ENCODE measurements around the gene ZNF888.

ZNF888 gene

DNA sequence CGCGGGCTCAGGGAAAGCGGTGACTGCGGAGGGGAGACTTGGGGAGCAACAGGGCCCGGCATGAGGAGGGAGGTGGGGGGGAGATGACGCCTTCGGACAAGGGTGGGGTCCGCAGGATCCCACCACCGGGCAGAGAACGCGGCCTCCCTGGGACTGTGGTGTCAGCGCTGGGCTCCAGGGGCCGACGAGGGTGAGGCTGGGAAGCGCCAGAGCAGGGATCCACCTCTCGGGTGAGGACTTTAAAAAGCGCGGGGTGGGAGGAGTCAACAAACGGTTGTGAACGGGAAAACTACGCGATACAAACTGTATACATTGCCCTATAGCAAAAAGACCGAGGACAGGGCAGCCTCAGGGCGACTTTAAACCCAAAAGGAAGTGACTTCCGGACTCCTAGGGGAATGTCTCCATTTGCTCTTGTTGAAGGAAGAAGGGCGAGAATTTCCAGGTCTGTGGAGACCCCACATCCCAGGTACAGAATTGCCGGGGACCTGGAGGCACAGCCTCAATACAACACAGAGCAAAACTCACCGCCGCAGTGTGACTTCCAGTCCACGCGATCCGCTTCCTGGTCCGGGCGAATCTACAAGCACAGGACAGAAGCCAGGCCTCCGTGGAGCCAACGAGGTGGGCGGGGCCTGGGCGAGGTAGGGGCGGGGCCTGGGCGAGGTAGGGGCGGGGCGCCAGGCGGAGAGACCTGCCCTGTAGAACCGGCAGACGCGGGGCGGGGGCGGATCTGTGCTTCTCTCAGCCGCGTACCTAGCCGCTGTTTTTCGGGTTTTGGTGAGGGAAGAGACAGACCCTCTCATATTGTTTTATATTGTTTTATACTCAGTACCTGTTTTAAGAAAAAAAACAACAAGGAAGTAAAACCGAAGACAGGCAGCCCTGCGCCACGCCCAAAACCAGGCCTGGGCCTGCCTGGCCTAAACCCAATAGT, at the start of gene ZNF888:
ZNF888 (minus strand) TSS at position 588 of the 937 bp plus-strand sequence. CDS start 5,555 bp downstream, outside the sequence.
- TF ChIP-seq GATA2 (IDR thresholded peaks at IDR 0.05; ENCODE audit: low read depth, low read length) (no peak), GATA3 (IDR thresholded peaks at IDR 0.05; ENCODE audit: low read depth, low read length) (no peak)

DNA sequence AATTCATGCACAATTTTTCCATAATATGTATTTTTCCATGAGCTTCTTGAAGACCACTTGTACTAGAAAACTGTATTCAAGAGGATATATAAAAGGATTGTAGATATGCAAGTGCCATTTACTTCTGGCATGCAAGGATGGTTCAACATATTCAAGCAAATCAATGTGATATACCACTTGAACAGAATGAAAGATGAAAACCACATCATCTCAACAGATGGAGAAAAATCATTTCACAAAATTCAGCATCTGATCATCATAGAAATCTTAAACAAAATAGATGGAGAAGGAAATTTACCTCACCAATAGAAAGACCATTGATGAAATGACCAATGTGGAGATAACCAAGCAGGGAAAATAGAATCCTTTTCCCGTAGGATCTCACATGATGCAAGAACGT, 44.5 kb upstream of the ZNF888 start:
- no peak for TF ChIP-seq GATA2 (IDR thresholded peaks at IDR 0.05; ENCODE audit: low read depth, low read length)
- no peak for TF ChIP-seq GATA3 (IDR thresholded peaks at IDR 0.05; ENCODE audit: low read depth, low read length)

DNA sequence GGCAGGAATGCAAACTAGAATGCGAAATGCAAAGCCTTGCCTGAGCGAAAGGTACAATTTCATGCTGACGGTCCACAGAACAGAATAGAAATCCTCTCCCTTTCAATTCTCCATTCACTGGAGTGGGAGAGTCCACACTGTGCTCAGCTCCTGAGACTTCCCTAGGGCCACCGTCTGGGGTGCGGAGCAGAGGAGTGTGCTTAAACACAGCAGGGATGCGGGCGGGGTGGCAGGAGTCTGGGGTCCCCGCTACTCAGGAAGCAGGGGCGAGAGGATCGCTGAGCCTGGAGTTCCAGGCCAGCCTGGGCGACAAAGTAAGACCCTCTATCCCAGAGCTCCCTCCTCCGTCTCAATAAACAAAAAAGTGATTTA, 40.0 kb upstream of the ZNF888 start:
- no peak for TF ChIP-seq GATA3 (IDR thresholded peaks at IDR 0.05; ENCODE audit: low read depth, low read length)
- no peak for TF ChIP-seq GATA2 (IDR thresholded peaks at IDR 0.05; ENCODE audit: low read depth, low read length)

DNA sequence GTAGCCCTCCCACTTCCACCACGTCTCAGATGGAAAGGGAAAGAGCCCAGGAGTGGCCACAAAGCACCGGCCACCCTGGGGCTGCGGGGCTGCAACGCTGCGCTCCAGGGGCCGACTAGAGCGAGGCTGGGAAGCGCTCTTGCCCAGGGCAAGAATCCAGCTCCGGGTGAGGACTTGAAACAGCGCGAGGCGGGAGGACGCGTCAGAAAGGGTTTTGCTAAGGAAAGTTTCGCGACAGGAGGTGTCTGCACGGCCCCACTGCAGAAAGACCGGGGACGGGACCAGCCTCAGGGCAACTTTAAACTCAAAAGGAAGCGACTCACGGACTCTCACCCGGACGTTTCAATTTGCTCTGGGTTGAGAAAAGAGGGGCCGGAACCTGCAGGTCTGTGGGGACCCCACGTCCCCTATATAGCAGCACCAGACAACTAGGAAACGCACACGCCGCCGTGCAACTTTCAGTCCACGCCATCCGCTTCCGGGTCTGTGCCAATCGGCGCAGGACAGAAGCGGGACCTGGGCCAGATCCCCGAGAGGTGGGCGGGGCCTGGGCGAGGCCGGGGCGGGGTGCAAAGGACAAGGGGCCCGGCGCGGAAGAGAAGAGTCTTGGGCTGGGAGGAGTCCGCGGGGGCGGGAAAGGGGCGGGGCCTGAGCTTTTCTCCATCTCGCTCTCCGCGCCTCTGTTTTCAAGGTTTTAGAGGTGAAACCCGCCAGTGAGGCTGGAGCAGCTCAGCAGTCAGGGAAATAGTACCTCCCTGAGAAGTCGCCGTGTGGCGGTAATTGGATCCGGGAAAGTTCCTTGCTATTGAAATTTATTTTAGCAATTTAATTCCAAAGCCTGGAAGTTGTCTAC, 39.4 kb upstream of the ZNF888 start, which contains the start of gene ZNF816:
ZNF816 (minus strand) TSS at position 488 of the 853 bp plus-strand sequence. CDS start 6,792 bp downstream, outside the sequence.
- no peak for TF ChIP-seq GATA2 (IDR thresholded peaks at IDR 0.05; ENCODE audit: low read depth, low read length)

DNA sequence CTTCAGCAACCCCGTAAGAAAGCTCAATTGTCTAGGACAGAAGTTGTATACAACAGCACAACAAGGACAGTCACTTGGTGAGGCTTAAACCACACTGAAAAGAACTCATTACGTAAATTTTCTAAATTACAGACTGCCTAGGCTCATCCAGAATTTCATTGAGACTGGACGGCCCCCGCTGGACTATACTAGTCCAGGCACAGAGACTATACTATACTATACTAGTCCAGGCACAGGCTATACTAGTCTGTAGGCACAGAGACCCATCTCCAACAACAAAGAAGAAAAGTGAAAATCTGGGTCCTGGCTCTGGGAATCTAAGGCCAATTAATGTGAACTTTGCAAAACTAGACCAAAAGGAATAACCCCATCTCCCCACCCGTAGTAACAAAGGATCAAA, 38.8 kb upstream of the ZNF888 start:
- no peak for TF ChIP-seq GATA2 (IDR thresholded peaks at IDR 0.05; ENCODE audit: low read depth, low read length)
- TF ChIP-seq GATA3 (IDR thresholded peaks at IDR 0.05; ENCODE audit: low read depth, low read length) = no peak

DNA sequence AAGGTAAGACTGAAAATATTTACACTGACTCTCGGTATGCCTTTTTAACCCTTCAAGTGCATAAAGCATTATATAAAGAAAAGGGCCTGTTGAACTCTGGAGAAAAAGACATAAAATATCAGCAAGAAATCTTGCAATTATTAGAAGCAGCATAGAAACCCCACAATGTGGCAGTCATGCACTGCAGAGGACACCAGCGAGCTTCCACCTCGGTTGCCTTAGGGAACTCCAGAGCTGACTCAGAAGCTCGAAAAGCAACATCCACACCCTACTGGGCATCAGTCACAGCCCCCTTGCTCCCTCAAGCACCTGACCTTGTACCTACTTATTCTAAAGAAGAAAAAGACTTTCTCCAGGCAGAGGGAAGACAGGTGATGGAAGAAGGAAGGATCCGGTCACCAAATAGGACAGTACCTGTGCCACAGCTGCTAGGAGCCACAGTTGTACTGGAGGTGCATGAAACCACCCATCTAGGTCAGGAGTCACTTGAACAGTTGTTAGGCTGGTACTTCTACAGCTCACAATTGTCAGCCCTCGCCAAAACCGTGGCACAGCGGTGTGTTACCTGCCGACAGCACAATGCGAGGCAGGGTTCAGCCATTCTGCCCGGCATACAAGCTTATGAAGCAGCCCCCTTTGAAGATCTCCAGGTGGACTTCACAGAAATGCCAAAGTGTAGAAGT, 36.5 kb upstream of the ZNF888 start:
- no peak for TF ChIP-seq GATA2 (IDR thresholded peaks at IDR 0.05; ENCODE audit: low read depth, low read length)
- TF ChIP-seq GATA3 (IDR thresholded peaks at IDR 0.05; ENCODE audit: low read depth, low read length) = no peak

DNA sequence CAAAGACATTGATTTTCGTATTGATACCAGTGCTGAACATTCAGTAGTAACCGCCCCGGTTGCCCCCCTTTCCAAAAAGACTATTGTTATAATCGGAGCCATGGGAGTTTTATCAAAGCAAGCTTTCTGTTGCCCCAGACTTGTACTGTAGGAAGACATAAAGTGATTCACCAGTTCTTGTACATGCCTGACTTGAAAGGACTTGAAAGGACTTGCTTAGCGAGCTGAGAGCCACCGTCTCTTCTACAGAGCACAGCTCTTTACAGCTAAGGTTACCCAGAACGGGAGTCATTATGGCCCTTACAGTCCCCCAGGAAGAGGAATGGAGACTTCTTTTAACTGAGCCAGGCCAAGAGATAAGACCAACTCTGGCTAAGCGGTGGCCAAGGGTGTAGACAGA, 34.4 kb upstream of the ZNF888 start:
- TF ChIP-seq GATA3 (IDR thresholded peaks at IDR 0.05; ENCODE audit: low read depth, low read length) (no peak), GATA2 (IDR thresholded peaks at IDR 0.05; ENCODE audit: low read depth, low read length) (no peak)

DNA sequence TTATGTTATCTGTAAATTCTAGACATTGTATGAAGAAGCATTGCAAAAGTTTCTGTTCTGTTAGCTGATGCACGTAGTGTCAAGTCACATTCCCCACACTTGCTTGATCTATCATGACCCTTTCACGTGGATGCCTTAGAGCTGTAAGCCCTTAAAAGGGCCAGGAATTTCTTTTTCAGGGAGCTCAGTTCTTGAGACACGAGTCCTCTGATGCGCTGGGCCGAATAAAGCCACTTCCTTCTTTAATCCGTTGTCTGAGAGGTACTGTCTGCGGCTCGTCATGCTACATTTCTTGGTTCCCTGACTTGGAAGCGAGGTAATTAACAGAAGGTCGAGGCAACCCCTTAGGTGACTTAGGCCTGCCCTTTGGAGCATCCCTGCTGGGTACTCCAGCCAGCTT, 33.7 kb upstream of the ZNF888 start:
- no peak for TF ChIP-seq GATA2 (IDR thresholded peaks at IDR 0.05; ENCODE audit: low read depth, low read length)
- no peak for TF ChIP-seq GATA3 (IDR thresholded peaks at IDR 0.05; ENCODE audit: low read depth, low read length)

DNA sequence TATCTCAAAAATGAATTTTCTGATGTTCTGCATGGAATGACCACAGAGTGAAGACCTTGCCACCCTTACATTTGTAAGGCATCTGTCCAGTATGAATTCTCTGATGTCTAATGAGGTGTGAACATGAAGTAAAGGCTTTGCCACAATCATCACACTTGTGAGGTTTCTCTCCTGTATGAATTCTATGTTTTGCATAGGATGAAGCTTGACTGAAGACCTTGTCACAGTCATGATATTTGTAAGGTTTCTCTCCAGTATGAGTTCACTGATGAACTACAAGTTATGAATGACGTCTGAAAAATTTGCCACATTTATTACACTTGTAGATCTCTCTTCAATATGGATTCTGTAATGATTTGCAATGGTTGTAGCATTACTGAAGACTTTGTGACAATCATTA, 26.2 kb upstream of the ZNF888 start:
- TF ChIP-seq GATA2 (IDR thresholded peaks at IDR 0.05; ENCODE audit: low read depth, low read length) (no peak), GATA3 (IDR thresholded peaks at IDR 0.05; ENCODE audit: low read depth, low read length) (no peak)

DNA sequence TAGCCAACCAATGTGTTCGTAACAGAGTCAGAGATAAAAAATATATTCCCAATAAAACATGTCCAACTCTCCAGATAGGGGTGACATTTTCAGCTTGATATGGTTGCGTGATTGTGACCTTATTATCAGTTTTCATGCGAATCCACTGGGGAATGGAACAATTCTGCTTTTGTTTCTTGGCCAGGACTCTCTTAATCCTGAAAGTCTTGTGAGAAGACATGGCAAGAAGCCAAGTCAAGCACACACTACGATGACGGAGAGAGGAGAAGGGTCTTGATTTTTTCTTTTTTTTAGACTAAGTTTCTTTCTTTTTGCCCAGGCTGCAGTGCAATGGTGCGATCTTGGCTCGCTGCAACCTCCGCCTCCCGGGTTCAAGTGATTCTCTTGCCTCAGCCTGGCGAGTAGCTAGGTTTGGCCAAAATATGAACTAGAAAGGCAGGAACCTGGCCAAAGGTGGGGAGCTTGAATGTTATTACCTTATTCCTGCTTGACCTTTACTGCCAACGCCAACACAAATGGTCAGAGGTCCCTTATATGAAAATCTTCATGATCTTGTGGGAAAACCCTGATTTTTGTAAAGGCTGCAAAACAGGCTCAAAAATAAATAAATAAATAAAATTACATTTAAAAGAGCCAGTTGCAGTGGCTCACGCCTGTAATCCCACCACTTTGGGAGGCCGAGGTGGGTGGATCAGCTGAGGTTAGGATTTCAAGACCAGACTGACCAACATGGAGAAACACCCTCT, 25.0 kb upstream of the ZNF888 start:
- TF ChIP-seq GATA3 (IDR thresholded peaks at IDR 0.05; ENCODE audit: low read depth, low read length) (no peak), GATA2 (IDR thresholded peaks at IDR 0.05; ENCODE audit: low read depth, low read length) (no peak)

DNA sequence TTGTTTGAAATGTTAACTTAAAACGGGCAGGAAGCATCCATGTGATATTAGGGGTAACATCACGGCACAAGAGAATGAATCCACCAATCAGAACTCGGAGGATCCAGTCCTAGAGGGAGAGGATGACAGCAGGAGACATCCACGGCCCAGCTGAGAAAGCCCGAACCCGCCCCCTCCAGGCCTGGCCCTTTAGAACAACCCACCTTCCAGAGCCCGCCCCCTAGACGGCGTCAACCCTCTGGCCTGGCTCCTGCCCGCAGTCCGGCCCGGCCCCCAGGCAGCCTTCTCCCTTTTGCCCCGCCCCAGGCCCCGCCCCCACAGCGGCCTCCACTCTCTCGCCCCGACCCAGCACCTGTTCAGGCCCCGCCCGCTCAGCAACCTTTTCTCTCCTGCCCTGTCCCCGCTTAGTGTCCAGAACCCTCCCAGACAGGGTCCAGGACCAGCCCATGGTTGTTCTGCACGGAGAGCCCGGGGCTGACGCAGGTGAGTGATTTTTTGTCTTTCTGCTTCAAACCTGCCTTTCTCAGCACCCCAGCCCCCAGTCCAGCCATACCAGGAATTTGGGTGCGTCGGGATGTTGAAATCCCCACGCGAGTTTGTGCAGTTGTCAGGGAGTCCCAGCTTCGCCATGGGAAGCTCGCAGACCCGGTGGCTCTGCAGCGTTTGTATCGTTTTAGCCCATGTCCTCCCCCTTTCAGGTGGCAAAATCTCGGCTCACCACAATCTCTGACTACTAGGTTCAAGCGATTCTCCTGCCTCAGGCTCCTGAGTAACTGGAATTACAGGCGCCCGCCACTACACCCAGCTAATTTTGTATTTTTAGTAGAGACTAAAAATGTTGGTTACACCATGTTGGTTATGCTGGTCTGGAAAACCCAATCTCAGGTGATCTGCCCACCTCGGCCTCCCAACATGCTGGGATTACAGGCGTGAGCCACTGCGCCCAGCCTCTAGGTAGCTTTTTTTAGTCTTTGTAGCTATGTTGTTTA, 23.4 kb upstream of the ZNF888 start:
- no peak for TF ChIP-seq GATA3 (IDR thresholded peaks at IDR 0.05; ENCODE audit: low read depth, low read length)
- no peak for TF ChIP-seq GATA2 (IDR thresholded peaks at IDR 0.05; ENCODE audit: low read depth, low read length)

DNA sequence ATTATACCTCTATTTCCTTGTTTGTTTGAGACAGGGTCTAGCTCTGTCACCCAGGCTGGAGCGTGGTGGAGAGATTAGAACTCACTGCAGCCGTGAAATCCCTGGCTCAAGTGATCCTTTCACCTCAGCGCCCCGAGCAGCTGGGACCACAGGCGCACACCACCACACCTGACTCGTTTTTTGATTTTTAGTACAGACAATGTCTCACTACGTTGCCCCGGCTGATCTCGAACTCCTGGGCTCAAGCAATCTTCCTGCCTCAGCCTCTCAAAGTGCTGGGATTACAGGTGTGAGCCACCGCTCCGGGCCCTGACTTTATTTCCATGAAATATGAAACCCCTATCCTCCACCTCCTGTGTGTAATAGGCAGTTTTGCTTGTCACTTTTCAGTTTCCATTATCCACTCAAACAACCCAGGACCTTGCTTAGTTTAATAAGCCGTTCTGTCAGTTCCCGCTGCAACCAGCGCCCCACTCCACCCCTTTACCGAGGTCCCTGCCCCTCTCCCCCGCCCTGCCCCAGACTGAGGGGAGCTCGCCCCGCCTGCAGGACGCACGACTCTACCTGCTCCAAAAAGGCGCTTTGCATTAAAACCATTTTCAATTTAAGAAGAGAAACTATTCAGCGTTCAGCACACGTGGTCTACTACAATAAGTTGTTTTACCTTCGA, 22.6 kb upstream of the ZNF888 start:
- no peak for TF ChIP-seq GATA2 (IDR thresholded peaks at IDR 0.05; ENCODE audit: low read depth, low read length)
- no peak for TF ChIP-seq GATA3 (IDR thresholded peaks at IDR 0.05; ENCODE audit: low read depth, low read length)

Data from SH-SY5Y (cell line).